Breast epithelium (tissue), 4 donors: ENCODE data around the gene LCE5A. TPM values are rescaled to one million over a fixed set of nuclear protein-coding genes. Genes with fewer than 3 reads are reported as not detected.
"Not testable (repeated sequence)": the region's sequence is repeated elsewhere in the genome, so short reads cannot be mapped to it uniquely, and the experiment has no call there.

Experiments used
- DNase-seq, 2 donors: peaks; one replicate each; pipeline ENCODE4 v3.0.0-alpha.2; 2019; ENCODE audit warnings: low spot score in 2 of 2
- H3K27ac ChIP-seq, 2 donors: fragments of 200-600 bp; sonication (generic) in 1 of 2; one replicate each; pipeline ENCODE4 v1.5.1; 2016 to 2019; ENCODE audit warnings: mild to moderate bottlenecking in 1 of 2
- H3K27me3 ChIP-seq, 2 donors: fragments of 200-600 bp; sonication (generic) in 1 of 2; one replicate each; pipeline versions ENCODE4 v1.5.1 to v1.6.0; 2017 to 2019; ENCODE audit warnings: control low read depth in 1 of 2, mild to moderate bottlenecking in 1 of 2
- H3K36me3 ChIP-seq: fragments of 200-600 bp; one replicate; pipeline ENCODE4 v1.5.1; 2019
- H3K4me1 ChIP-seq, 2 donors: fragments of 200-600 bp; sonication (generic); one replicate each; pipeline ENCODE4 v1.5.1; 2016 to 2019; ENCODE audit warnings: control low read depth in 1 of 2
- H3K4me3 ChIP-seq, 3 donors: fragments of 200-600 bp; sonication (generic); 1 replicate in 2 of 3; 2 replicates in 1 of 3; pipeline ENCODE4 v1.5.1; 2016 to 2019; ENCODE audit warnings: mild to moderate bottlenecking in 3 of 3, moderate library complexity in 2 of 3
- H3K9me3 ChIP-seq, 2 donors: fragments of 200-600 bp; sonication (generic) in 1 of 2; one replicate each; pipeline ENCODE4 v1.5.1; 2016 to 2019; ENCODE audit warnings: control low read depth in 1 of 2
- POLR2A ChIP-seq: fragments of 450-650 bp; IDR thresholded peaks from one replicate; pipeline ENCODE4 v1.6.1; 2016; ENCODE audit warnings: antibody characterized with exemption, mild to moderate bottlenecking, moderate library complexity
- POLR2AphosphoS5 ChIP-seq, 3 donors: sonication (generic); formaldehyde crosslinking; IDR thresholded peaks; one replicate each; pipeline ENCODE4 v1.6.1; 2017; ENCODE audit warnings: antibody characterized with exemption in 3 of 3
- intact Hi-C: fragments of 100-400 bp; cut with DNase I; formaldehyde crosslinking; loops from one replicate; pipeline ENCODE4 v1.15.1; 2023; ENCODE audit warnings: low total_unique reads
- total RNA-seq, 3 donors: library from RNA; depleted of rRNA; stranded (reverse); fragments of >200 nt; gene quantifications; one replicate each; pipeline ENCODE4 v1.1.0, GENCODE V29; 2016
- TF ChIP-seq, protein P1 (sequence below), 3 donors: fragments of 450-650 bp; IDR thresholded peaks; one replicate each; pipeline ENCODE4 v1.5.1; 2016 to 2017; ENCODE audit warnings: antibody characterized with exemption in 3 of 3, mild to moderate bottlenecking in 3 of 3, moderate library complexity in 3 of 3

The LCE5A gene
- total RNA-seq, 3 donors from 2014 or later: not detected

DNA sequence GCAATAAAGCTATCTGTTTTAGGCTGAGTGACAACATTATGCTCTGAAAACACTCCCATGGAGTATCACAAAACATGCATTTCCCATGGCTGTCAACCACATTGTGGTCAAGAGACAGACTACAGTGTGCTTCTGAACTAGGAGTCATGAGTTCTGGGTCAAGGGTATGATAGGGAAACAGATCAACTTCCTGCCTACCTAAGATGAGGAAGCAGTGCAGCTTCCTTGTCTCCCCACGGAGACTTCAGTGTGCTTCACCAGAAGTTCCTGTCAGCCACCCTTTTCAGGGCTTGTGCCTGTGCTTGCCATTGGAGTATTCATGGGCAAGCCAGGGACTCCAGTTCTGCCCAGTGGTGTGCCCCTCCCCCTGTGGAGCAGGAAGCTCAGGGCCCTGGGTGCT, 36.1 kb downstream of the LCE5A start:
- H3K4me3 ChIP-seq: no peak overlapping the region
- H3K9me3 ChIP-seq: peaks cover 0 to 3% of the 10 kb centered on the region in 2 donors
- DNase-seq: no peak
- H3K27ac ChIP-seq: no peak overlapping the region
- peaks cover 0 to 3% of the 10 kb centered on the region in 2 donors for H3K27me3 ChIP-seq
- TF ChIP-seq POLR2AphosphoS5 (IDR thresholded peaks at IDR 0.05) (no peak), POLR2A (no peak)
- TF ChIP-seq, protein P1, sequence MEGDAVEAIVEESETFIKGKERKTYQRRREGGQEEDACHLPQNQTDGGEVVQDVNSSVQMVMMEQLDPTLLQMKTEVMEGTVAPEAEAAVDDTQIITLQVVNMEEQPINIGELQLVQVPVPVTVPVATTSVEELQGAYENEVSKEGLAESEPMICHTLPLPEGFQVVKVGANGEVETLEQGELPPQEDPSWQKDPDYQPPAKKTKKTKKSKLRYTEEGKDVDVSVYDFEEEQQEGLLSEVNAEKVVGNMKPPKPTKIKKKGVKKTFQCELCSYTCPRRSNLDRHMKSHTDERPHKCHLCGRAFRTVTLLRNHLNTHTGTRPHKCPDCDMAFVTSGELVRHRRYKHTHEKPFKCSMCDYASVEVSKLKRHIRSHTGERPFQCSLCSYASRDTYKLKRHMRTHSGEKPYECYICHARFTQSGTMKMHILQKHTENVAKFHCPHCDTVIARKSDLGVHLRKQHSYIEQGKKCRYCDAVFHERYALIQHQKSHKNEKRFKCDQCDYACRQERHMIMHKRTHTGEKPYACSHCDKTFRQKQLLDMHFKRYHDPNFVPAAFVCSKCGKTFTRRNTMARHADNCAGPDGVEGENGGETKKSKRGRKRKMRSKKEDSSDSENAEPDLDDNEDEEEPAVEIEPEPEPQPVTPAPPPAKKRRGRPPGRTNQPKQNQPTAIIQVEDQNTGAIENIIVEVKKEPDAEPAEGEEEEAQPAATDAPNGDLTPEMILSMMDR (IDR thresholded peaks at IDR 0.05): no peak
- intact Hi-C loops: no loop called here
- H3K4me1 ChIP-seq: no peaks in the 10 kb centered on the region
- no peaks in the 10 kb centered on the region for H3K36me3 ChIP-seq

DNA sequence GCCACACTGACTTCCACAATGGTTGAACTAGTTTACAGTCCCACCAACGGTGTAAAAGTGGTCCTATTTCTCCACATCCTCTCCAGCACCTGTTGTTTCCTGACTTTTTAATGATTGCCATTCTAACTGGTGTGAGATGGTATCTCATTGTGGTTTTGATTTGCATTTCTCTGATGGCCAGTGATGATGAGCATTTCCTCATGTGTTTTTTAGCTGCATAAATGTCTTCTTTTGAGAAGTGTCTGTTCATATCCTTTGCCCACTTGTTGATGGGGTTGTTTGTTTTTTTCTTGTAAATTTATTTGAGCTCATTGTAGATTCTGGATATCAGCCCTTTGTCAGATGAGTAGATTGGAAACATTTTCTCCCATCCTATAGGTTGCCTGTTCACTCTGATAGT, 37.8 kb downstream of the LCE5A start:
- H3K27ac ChIP-seq, H3K36me3 ChIP-seq, H3K27me3 ChIP-seq, H3K4me3 ChIP-seq, intact Hi-C loops, DNase-seq, H3K4me1 ChIP-seq, H3K9me3 ChIP-seq: not testable (repeated sequence)

Other genes starting within 250 kb of the LCE5A start
- gene FLG, start 185.6 kb upstream of the LCE5A start, total RNA-seq: not detected
- not detected for gene FLG2, start 150.8 kb upstream of the LCE5A start, total RNA-seq
- gene CRNN, start 96.5 kb upstream of the LCE5A start, total RNA-seq: under 1 TPM in 1 of 3 donors, not detected in 2; 0.66 TPM
- not detected for gene CRCT1, start 3.7 kb downstream of the LCE5A start, total RNA-seq
- gene LCE3E, start 56.0 kb downstream of the LCE5A start, total RNA-seq: not detected
- gene LCE3D, start 69.7 kb downstream of the LCE5A start, total RNA-seq: not detected
- not detected for gene LCE3C, start 89.4 kb downstream of the LCE5A start, total RNA-seq
- gene LCE3B, start 103.0 kb downstream of the LCE5A start, total RNA-seq: not detected
- gene LCE3A, start 112.3 kb downstream of the LCE5A start, total RNA-seq: not detected
- not detected for gene LCE2D, start 152.6 kb downstream of the LCE5A start, total RNA-seq
- not detected for gene LCE2C, start 164.5 kb downstream of the LCE5A start, total RNA-seq
- gene LCE2B, start 175.3 kb downstream of the LCE5A start, total RNA-seq: not detected
- not detected for gene LCE2A, start 187.5 kb downstream of the LCE5A start, total RNA-seq
- gene LCE4A, start 197.4 kb downstream of the LCE5A start, total RNA-seq: not detected
- not detected for gene KPRP, start 247.2 kb downstream of the LCE5A start, total RNA-seq